ENCODE measurements around the gene SIPA1L3. TPM values are rescaled to one million over a fixed set of nuclear protein-coding genes. Genes with fewer than 3 reads are reported as not detected.
A peak's percentile ranks its signal among the peaks of the same experiment; 100 is the strongest.

SIPA1L3 gene
- total RNA-seq, 6 experiments from 2014 or later = 9.1 to 20.4 (median 14.9) TPM

DNA sequence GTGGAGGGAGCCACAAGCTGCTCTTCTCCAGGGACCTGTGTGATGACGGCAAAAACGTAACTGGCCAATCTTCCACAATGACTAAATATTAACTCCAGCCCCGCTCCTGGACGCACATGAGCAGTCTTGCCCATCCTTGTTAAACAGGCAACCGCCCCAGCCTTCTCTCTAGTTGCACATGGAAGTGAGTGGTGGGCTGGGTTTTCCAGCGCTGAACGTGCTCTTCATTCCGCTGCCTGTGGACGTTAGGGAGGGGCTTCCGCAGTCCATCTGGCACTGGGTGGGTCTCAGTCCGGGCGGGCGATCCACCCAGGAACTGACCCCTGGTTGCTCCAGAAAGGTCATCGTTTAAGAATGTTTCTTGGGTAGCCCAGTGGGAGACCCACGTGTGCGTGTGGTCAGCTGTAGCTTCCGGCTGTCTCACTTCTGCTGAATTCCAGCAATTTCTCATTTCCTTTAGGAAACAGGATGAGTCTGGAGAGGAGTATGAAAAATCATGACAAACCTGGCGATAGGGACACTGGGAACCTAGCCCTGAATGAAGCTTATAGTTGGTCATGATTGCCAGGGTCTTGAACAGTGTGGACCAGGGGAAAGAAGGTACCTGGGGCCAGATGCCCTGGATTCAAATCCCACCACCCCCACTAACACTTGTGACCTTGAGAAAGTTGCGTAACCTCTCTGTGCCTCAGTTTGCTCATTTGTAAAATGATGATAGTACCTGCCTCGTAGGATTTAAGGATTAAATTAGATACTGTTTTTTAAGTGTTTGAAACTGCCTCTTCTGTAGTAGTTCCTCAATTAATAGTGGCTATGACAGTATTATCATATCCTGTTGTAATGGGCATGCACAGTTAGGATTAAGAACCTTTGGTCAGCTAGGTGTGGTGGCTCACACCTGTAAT is 92.6 kb downstream of the SIPA1L3 start:
- TF ChIP-seq POLR2A (IDR thresholded peaks at IDR 0.05) = no peak
- TF ChIP-seq, protein P1, sequence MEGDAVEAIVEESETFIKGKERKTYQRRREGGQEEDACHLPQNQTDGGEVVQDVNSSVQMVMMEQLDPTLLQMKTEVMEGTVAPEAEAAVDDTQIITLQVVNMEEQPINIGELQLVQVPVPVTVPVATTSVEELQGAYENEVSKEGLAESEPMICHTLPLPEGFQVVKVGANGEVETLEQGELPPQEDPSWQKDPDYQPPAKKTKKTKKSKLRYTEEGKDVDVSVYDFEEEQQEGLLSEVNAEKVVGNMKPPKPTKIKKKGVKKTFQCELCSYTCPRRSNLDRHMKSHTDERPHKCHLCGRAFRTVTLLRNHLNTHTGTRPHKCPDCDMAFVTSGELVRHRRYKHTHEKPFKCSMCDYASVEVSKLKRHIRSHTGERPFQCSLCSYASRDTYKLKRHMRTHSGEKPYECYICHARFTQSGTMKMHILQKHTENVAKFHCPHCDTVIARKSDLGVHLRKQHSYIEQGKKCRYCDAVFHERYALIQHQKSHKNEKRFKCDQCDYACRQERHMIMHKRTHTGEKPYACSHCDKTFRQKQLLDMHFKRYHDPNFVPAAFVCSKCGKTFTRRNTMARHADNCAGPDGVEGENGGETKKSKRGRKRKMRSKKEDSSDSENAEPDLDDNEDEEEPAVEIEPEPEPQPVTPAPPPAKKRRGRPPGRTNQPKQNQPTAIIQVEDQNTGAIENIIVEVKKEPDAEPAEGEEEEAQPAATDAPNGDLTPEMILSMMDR (IDR thresholded peaks at IDR 0.05) = no peak
- 71% methylated on average over 8 of the region's 20 CpGs for WGBS (ENCODE audit: insufficient coverage, low coverage, low lambda C conversion rate, missing lambda C conversion rate)
- H3K36me3 ChIP-seq = no peaks in the 10 kb centered on the region
- intact Hi-C loops (cut with DNase I) = no loop called here
- H3K9me3 ChIP-seq = no peaks in the 10 kb centered on the region
- DNase-seq = no peak
- peaks cover 0 to 4% (median 0%) of the 10 kb centered on the region in 4 donors for H3K4me1 ChIP-seq
- H3K4me3 ChIP-seq = no peak overlapping the region
- H3K27me3 ChIP-seq = no peaks in the 10 kb centered on the region
- H3K27ac ChIP-seq = peak overlapping the region in 1 of 3 donors; percentile 28
- peak; percentile 45 to 58 (median 46) for ATAC-seq

DNA sequence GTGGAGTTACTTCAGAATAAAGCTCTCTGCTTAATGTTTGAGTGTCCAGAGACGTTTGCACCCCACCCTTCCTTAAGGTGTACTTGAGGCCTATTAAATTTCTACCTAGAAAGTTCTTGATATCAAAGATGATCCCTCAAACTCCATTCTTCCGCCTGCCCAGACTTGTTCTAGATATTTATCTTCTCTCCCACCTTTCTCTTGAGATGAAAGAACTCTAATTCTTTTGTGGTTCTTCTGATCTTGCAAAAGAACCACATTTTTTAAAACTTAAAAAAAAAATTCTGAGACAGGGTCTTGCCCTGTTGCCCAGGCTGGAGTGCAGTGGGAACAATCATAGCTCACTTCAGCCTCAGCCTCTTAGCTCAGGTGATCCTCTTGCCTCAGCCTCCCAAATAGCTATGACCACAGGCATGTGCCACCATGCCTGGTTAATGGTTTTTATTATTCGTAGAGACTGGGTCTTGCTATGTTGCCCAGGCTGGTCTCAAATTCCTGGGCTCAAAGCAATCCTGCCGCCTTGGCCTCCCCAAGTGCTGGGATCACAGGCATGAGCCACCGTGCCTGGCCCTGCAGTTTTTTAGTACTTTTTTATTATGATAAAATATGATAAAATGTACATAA is 94.3 kb downstream of the SIPA1L3 start:
- DNase-seq (no peak), ATAC-seq (no peak)
- WGBS (ENCODE audit: insufficient coverage, low coverage, low lambda C conversion rate, missing lambda C conversion rate) = 91% methylated on average over 4 of the region's 5 CpGs
- intact Hi-C loops (cut with DNase I) = no loop called here
- Histone ChIP-seq H3K4me3 (no peak overlapping the region), H3K27me3 (no peaks in the 10 kb centered on the region), H3K4me1 (no peaks in the 10 kb centered on the region), H3K27ac (no peak overlapping the region), H3K36me3 (no peaks in the 10 kb centered on the region), H3K9me3 (no peaks in the 10 kb centered on the region)
- TF ChIP-seq, protein P1 (IDR thresholded peaks at IDR 0.05) = no peak
- TF ChIP-seq POLR2A (IDR thresholded peaks at IDR 0.05) = no peak

DNA sequence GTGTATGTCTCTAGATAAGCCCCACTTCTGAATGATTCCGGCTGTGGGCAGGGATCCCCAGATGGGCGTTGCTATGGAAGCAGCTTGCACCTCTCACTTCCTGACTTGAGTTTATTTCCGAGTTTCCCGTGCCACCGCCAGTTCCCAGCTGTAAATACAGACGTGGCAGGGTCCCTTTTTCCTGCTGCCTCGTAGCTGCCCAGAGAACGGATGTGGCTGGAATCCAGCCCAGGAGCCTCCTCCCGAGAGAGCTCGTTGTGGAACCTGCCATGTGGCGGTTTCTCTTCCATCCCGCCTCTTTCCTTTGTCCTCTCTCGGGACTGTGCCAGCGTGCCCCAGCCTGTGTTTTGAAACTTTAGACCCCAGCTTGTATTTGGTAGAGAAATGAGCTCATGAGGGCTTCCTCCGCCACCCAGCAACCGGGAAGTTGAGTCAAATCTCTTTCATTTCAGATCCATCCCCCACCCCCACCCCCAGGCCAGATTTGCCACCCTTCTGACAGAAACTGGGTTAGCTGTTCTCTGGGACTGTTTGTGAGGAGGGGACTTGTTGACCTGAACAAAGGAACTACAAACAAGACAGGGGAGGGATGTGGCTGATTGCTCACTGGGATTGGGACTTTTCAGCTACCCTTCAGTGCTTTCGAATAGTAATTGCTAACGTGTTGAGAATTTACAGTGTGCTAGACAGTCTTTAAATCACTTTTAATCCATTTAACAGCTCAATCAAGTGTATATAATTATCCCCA is 96.6 kb downstream of the SIPA1L3 start:
- intact Hi-C loops (cut with DNase I) = no loop called here
- peak; percentile 47 to 63 (median 48) for ATAC-seq
- H3K27ac ChIP-seq = peak overlapping the region in 2 of 3 donors; percentile 37 to 76
- peak in 2 of 3 donors; percentile 39 to 58 for DNase-seq
- H3K27me3 ChIP-seq = no peaks in the 10 kb centered on the region
- WGBS (ENCODE audit: insufficient coverage, low coverage, low lambda C conversion rate, missing lambda C conversion rate) = 30% methylated on average over 15 of the region's 18 CpGs
- H3K4me3 ChIP-seq = peak overlapping the region in 1 of 3 donors; percentile 0
- H3K4me1 ChIP-seq = no peaks in the 10 kb centered on the region
- H3K9me3 ChIP-seq = no peaks in the 10 kb centered on the region
- TF ChIP-seq, protein P1 (IDR thresholded peaks at IDR 0.05) = no peak
- no peak for TF ChIP-seq POLR2A (IDR thresholded peaks at IDR 0.05)
- no peaks in the 10 kb centered on the region for H3K36me3 ChIP-seq

DNA sequence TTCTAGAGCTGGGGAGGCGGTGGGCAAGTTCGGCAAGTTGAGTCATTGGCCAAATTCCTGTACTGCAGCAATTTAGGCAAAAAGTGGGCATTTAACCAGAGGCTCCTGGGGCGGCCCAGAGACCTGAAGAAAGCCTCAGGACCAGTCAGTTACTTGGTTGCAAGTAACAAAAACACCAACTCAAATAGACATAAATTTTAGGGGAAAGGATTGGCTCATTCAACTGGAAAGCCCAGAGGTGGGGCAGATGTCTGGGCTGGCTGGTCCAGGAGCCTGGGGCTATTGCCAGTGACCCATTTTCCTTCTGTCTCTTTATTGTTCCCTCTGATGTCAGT is 97.1 kb downstream of the SIPA1L3 start:
- peak overlapping the region in 2 of 3 donors; percentile 5 to 13 for H3K4me3 ChIP-seq
- H3K27me3 ChIP-seq = no peaks in the 10 kb centered on the region
- H3K4me1 ChIP-seq = no peaks in the 10 kb centered on the region
- 56% methylated on average over 2 of the region's 3 CpGs for WGBS (ENCODE audit: insufficient coverage, low coverage, low lambda C conversion rate, missing lambda C conversion rate)
- H3K27ac ChIP-seq = peak overlapping the region in 2 of 3 donors; percentile 37 to 76
- no peaks in the 10 kb centered on the region for H3K9me3 ChIP-seq
- DNase-seq (no peak), ATAC-seq (no peak)
- H3K36me3 ChIP-seq = no peaks in the 10 kb centered on the region
- intact Hi-C loops (cut with DNase I) = no loop called here
- TF ChIP-seq, protein P1 (IDR thresholded peaks at IDR 0.05) = no peak
- no peak for TF ChIP-seq POLR2A (IDR thresholded peaks at IDR 0.05)
